Superior temporal gyrus (tissue), 1 donor: ENCODE results near the gene PET100.

Source experiments
- DNase-seq: peaks from one replicate; pipeline ENCODE4 v3.0.0-alpha.2; 2016; ENCODE audit errors: extremely low spot score

PET100 gene, protein sequence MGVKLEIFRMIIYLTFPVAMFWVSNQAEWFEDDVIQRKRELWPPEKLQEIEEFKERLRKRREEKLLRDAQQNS

DNA sequence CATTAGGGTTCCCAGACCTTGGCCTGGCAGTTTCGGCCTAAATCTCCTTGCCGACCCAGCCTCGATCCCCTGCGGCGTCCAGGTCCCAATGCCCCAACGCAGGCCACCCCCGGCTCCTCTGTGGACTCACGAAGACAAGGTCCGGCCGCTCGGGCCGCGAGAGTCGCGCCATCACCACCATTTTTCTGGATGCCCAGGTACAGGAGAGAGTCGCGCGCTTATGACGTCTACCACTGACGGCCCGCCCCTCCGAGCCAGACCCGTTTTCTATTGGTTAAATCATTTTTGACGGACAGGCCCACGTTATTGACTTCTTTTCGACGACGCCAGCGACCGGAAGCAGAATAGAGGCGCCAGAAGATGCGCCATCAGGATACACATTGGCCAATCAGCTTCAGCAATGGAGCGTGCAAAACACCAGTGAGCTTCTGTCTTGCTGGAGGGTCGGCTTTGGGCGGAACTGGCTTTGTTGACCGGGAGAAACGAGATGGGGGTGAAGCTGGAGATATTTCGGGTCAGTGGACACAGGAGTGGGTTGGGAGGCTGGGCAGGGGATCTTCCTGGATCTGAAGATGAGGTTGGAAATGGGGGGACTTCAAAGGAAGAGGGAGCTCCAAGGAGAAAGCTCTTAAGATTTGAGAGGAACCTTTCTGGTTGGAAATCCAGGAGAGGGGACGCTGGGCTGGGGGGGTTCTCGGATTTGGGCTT is at the start of gene PET100, which contains the start of gene XAB2:
TSS of gene PET100 (plus strand) at position 447 of the 708 bp plus-strand sequence. CDS start at position 488, 41 bp downstream.
TSS of gene XAB2 (minus strand) at position 199 of the 708 bp plus-strand sequence. CDS start at position 181, 18 bp downstream.
- peak; percentile 100 for DNase-seq

- DNase-seq, result no peak
These were observed 47.1 kb upstream of the PET100 start for GRCh38 chr19:7582446-7582845.

GRCh38 chr19:7589822-7590221 is 39.8 kb upstream of the PET100 start:
- no peak for DNase-seq

- DNase-seq, result no peak
These were observed 39.3 kb upstream of the PET100 start for GRCh38 chr19:7590256-7590655.

DNA sequence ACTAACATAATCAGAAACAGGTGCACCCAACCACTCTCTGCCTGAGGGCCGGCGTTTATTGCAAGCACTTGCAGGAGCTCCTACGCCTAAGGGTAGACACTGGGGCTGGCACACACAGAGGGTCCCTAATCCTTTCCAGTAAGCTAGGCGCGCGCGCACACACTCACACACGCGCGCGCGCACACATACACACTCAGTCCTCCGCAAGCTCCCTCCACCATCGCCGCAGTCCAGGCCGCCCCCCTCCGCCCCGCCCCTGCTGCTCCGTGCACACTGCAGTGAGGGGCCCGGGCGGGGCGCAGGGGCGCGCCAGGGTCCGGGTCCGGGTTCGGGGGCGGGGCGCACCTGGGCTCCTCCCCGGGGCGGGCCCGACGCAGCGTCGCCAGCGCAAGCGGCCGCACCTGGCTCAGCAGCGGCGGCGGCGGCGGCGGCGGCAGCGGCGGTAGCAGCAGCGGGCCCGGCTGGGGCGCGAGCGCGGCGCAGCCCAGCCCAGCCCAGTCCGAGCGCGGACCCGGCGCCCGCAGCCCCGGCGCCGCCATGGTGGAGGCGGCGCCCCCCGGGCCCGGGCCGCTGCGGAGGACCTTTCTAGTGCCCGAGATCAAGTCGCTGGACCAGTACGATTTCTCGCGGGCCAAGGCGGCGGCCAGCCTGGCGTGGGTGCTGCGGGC is 34.0 kb upstream of the PET100 start, which contains the start of gene CAMSAP3:
TSS of gene CAMSAP3 (plus strand) at position 398 of the 668 bp plus-strand sequence. CDS start at position 538, 140 bp downstream.
- DNase-seq, result no peak

DNA sequence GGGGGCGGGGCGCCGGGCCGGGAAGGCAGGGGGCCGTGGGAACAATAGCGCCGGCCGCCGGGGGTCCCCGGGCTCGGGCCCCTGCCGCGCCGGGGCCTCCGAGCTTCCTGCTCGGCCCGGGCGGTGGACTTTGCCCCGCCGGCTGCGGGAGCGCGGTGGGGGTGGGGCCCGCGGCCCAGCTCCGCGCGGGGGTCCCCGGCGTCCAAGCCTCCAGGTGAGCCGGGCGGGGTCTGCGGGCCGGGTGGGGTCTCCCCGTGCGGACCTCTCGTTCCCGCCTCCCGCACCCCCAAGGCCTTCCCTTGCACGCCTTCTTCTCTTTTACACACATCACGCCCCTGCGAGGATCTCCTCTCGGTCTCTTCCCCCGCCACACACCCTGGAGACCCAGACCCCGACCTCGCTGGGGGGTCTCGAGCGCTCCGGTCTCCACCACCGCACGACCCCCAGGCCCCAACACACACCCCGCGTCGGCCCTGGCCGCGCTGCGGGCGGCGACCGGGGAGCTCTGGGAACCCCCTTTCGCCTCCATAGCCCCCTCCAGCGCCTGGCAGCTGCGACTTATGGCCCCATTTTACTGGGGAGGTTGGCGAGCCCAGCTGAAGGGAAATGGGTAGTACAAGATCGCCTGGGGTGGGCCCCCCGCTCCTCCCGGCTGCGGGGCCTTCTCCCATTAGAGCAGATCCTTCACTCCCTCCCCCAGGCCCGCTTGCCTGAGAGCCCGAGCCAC is 33.2 kb upstream of the PET100 start:
- no peak for DNase-seq

- no peak for DNase-seq
These were observed 31.9 kb upstream of the PET100 start for GRCh38 chr19:7597689-7598088.

DNA sequence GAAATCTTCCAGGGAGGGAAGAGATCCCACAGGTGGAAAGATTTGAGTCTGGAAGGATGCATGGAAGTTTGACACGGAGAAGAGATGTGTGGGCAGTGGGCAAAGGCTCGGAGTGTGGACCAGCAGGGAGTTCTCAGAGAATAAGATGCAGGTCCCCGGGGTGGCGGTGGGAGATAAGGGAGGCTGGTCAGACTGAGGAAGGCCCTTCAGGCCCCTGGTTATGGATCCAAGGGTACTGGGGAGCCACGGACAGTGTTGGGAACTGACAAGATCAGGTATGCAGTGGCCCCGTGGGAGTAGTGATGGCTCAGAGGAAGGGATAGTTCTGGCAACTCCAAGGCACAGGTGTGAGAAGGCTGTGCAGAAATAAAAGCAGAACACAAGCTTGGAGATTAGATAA is 31.4 kb upstream of the PET100 start:
- no peak for DNase-seq

DNA sequence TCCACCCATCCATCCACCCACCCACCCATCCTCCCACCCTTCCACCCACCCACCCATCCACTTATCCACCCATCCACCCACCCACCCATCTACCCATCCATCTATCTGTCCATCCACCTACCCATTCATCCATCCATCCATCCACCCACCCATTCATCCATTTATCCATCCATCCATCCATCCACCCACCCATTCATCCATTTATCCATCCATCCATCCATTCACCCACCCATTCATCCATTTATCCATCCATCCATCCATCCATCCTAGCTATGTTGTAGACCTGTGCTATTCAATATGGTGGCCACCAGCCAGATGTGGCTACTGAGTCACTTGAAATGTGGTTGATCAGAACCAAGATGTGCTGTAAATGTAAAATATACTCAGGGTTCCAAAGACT is 28.9 kb upstream of the PET100 start:
- DNase-seq, result no peak

DNA sequence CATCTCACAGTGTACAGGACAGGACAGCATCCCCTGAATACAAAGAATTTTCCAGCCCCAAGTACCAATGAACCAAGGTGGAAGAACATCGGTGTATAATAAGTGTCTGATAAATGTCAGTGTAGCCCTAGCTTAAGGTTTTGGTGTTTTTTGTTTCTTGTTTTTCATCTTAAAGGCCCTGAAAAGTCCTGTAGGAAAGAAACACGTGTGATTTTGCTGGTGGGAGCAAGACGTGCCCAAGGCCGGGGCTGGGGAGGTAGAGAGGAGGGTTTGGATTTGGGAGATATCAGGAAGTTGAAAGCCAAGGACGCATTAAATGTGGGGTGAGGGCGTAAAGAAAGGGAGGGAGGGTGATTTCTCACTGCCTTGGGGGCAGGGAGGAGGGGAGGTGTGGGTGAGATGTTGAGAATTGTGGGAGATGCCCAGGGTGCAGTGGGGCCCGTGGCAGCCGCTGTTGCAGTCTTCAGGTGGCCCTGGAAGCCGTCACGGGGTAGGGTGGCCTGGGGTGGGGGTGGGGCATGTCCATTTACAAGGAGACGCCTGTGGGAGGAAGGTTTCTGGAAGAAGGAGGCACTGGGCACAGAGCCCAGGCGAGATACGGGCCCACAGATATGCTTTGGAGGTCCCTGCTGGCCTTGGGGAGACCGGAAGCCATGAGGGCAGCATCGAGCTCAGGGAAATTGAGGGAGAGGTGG is 27.2 kb upstream of the PET100 start:
- DNase-seq, result no peak

DNA sequence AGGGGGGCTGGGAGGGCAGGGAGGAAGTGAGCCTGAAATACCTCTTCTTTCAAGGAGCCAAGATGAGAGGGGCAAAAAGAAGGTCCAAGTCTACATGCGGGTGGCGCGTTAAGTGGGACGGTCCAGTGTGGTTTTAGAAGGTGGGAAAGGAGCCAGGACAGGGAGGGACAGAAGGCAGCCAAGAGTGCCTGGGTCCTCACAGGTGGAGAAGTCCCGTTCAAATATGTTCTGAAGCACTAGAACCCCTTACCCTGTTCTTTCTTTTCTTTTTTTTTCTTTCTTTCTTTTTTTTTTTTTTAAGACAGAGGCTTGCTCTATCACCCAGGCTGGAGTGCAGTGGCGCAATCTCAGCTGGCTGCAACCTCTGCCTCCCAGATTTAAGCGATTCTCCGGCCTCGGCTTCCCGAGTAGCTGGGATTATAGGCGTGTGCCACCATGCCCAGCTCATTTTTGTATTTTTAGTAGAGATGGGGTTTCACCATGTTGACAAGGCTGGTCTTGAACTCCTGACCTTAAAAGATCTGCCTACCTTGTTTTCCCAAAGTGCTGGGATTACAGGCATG is 26.6 kb upstream of the PET100 start:
- DNase-seq, result no peak

GRCh38 chr19:7603919-7604318 is 25.7 kb upstream of the PET100 start:
- no peak for DNase-seq

DNA sequence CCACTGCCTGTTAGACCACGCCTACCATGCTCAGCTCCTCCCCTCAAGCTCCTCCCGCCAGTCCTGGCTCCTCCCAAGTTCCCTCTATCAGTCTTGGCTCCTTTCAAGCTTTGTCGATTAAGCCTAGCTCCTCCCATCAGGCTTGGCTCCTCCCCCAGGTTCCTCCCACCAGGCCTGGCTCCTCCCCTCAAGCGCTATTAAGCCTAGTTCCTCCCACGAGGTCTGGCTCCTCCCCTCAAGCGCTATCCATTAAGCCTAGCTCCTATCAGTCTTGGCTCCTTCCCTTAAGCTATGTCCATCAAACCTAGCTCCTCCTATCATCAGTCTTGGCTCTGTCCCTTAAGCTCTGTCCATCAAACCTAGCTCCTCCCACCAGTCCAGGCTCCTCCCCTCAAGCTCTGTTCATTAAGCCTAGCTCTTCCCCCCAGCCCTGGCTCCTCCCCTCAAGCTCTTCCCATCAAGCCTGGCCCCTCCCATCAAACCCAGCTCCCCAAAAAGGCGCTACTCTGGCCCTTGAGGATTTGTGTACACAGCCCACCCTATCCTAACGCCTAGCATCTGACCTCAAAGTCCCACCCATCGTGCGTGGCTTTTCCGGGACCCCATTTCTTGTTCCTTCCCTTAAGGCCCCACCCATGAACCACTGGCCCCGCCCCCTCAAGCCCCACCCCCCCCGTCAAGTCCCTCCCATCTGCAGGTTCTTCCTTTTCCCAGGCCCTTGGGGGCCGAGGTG is 23.9 kb upstream of the PET100 start:
- no peak for DNase-seq

GRCh38 chr19:7606289-7606688 is 23.3 kb upstream of the PET100 start:
- DNase-seq, result no peak

DNA sequence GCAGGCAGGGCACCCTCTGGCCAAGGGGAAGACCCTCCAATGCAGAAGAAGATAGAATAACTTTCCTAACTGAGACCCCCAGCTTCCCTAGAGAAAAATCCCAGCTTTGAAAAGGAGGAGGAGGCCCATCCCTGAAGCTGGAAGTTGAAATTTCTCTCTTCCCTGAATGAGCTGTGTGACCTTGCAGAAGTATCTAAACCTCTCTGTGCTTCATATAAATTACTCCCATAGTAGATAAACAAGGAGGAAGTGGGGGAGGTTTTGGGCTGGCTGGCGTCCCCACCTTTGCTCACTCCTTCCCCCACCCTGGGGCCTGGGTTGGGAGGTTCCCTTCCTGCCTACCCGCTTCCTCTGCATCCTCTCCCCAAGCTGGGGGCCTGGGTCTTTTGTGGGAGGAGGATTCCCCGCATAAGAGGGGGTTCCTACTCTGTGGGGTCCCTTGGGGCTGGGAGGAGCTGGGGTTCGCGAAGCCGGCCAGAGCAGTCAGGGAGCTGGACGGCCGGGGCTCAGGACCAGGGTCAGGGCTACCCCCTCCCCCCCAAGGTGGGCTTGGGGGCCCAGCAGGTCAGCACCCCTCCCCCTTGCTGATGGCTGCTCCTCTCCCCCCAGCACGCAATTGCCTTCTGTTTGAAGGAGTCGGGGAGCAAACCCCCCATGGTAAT is 22.2 kb upstream of the PET100 start:
- no peak for DNase-seq

- DNase-seq, result no peak
These were observed 21.6 kb upstream of the PET100 start for GRCh38 chr19:7607874-7608560.

DNA sequence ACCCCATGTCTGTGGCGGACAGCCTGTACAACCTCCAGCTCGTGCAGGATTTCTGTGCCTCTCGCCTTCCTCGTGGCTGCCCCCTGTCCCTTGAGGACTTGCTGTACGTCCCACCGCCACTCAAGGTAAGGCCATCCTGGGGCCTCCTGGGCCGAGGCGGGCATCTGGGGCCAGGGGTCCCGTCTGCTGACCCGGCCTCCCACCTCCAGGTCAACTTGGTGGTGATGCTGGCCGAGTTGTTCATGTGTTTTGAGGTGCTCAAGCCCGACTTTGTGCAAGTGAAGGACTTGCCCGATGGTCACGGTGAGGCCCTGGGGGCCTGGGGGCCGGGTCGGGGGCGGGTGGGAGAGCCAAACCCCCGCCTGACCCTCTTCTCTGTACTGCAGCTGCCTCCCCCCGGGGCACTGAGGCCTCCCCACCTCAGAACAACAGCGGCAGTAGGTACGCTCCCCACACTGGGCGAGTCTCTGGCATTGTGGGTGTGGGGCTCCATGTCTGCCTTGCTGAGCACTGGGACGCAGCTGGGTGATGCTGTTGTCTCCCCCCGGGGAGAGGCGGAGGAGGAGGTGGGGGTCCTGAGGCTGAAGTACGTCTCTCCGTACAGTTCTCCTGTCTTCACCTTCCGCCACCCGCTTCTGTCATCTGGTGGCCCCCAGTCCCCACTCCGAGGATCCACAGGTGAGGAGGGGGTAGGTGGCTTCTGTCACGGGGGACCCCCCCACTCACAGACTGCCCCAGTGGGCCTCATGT is 18.9 kb upstream of the PET100 start:
- DNase-seq, result no peak

- DNase-seq, result no peak
These were observed 17.9 kb upstream of the PET100 start for GRCh38 chr19:7611541-7612279.
